ENCODE measurements around the gene ABLIM2.
A peak's percentile ranks its signal among the peaks of the same experiment; 100 is the strongest.

Gene ABLIM2

GRCh38 chr4:8179771-8180170 is 21.2 kb upstream of the ABLIM2 start:
- Histone ChIP-seq H3K36me3 (ENCODE audit: control insufficient read depth, insufficient read depth, low read length) (no peaks in the 10 kb centered on the region), H3K27me3 (replicated peaks; ENCODE audit: control insufficient read depth, insufficient read depth, low read length) (no peaks in the 10 kb centered on the region), H3K4me3 (replicated peaks; ENCODE audit: low read depth, low read length) (no peak overlapping the region)
- no peak for TF ChIP-seq CTCF (IDR thresholded peaks at IDR 0.05; ENCODE audit: insufficient read depth, low read length, poor library complexity, severe bottlenecking)
- DNase-seq (ENCODE audit: extremely low read depth, insufficient read length): no peak

GRCh38 chr4:8179074-8179473 is 20.5 kb upstream of the ABLIM2 start:
- no peak for TF ChIP-seq CTCF (IDR thresholded peaks at IDR 0.05; ENCODE audit: insufficient read depth, low read length, poor library complexity, severe bottlenecking)
- H3K27me3 ChIP-seq (replicated peaks; ENCODE audit: control insufficient read depth, insufficient read depth, low read length): no peaks in the 10 kb centered on the region
- H3K4me3 ChIP-seq (replicated peaks; ENCODE audit: low read depth, low read length): no peak overlapping the region
- no peak for DNase-seq (ENCODE audit: extremely low read depth, insufficient read length)
- H3K36me3 ChIP-seq (ENCODE audit: control insufficient read depth, insufficient read depth, low read length): no peaks in the 10 kb centered on the region

- no peak for DNase-seq (ENCODE audit: extremely low read depth, insufficient read length)
- H3K36me3 ChIP-seq (ENCODE audit: control insufficient read depth, insufficient read depth, low read length): no peaks in the 10 kb centered on the region
- no peak for TF ChIP-seq CTCF (IDR thresholded peaks at IDR 0.05; ENCODE audit: insufficient read depth, low read length, poor library complexity, severe bottlenecking)
- H3K27me3 ChIP-seq (replicated peaks; ENCODE audit: control insufficient read depth, insufficient read depth, low read length): no peaks in the 10 kb centered on the region
- no peak overlapping the region for H3K4me3 ChIP-seq (replicated peaks; ENCODE audit: low read depth, low read length)
These were observed 19.3 kb upstream of the ABLIM2 start for GRCh38 chr4:8177956-8178355.

GRCh38 chr4:8177552-8177951 is 18.9 kb upstream of the ABLIM2 start:
- Histone ChIP-seq H3K4me3 (replicated peaks; ENCODE audit: low read depth, low read length) (no peak overlapping the region), H3K36me3 (ENCODE audit: control insufficient read depth, insufficient read depth, low read length) (no peaks in the 10 kb centered on the region), H3K27me3 (replicated peaks; ENCODE audit: control insufficient read depth, insufficient read depth, low read length) (no peaks in the 10 kb centered on the region)
- DNase-seq (ENCODE audit: extremely low read depth, insufficient read length): no peak
- no peak for TF ChIP-seq CTCF (IDR thresholded peaks at IDR 0.05; ENCODE audit: insufficient read depth, low read length, poor library complexity, severe bottlenecking)

- Histone ChIP-seq H3K4me3 (replicated peaks; ENCODE audit: low read depth, low read length) (no peak overlapping the region), H3K36me3 (ENCODE audit: control insufficient read depth, insufficient read depth, low read length) (no peaks in the 10 kb centered on the region), H3K27me3 (replicated peaks; ENCODE audit: control insufficient read depth, insufficient read depth, low read length) (no peaks in the 10 kb centered on the region)
- TF ChIP-seq CTCF (IDR thresholded peaks at IDR 0.05; ENCODE audit: insufficient read depth, low read length, poor library complexity, severe bottlenecking): peak; percentile 94
- DNase-seq (ENCODE audit: extremely low read depth, insufficient read length): no peak
These were observed 18.2 kb upstream of the ABLIM2 start for GRCh38 chr4:8176547-8177399.

All from GM06990 (cell line).